ENCODE data around the gene ZNF324. TPM values are rescaled to one million over a fixed set of nuclear protein-coding genes. Genes with fewer than 3 reads are reported as not detected.

ZNF324 gene
- total and polyA plus RNA-seq, 9 of the 15 experiments (the other 6 are each of a cell fraction or from before 2014, with no cell fraction given), result 0.92 to 16.4 (median 5.3) TPM

GRCh38 chr19:58451358-58452101 lies 15.3 kb upstream of the ZNF324 start, which contains the start of gene ZNF324B (continued):
- TF ChIP-seq MEIS2 (IDR thresholded peaks at IDR 0.05; ENCODE audit: partially characterized antibody) (peak; percentile 64), FOXJ2 (tag; IDR thresholded peaks at IDR 0.05) (peak; percentile 84), EP400 (IDR thresholded peaks at IDR 0.05) (peak; percentile 70; the same call in 1 of the 2 replicates), ZNF583 (CRISPR knock-in tag; IDR thresholded peaks at IDR 0.05) (no peak), ELF2 (CRISPR knock-in tag; IDR thresholded peaks at IDR 0.05) (no peak), POLR2G (IDR thresholded peaks at IDR 0.05; ENCODE audit: low read depth, low read length) (peak; percentile 93), MYNN (IDR thresholded peaks at IDR 0.05) (no peak), MYNN (CRISPR knock-in tag; IDR thresholded peaks at IDR 0.05) (no peak), ZNF134 (CRISPR knock-in tag; conservative IDR thresholded peaks at IDR 0.05) (no peak), ZNF143 (CRISPR knock-in tag; IDR thresholded peaks at IDR 0.05) (peak; percentile 93), CREM (IDR thresholded peaks at IDR 0.05; ENCODE audit: low read depth) (peak; percentile 86), KDM2B (CRISPR knock-in tag; IDR thresholded peaks at IDR 0.05) (peak; percentile 90; the same call in 1 of the 2 replicates), RUNX1 (IDR thresholded peaks at IDR 0.05; ENCODE audit: low read depth) (peak; percentile 52; the same call in 1 of the 2 replicates), RBM14 (IDR thresholded peaks at IDR 0.05; ENCODE audit: borderline replicate concordance, insufficient read depth, low read depth, low read length) (0 out of 2 replicates have a peak, but pooled peaks have one; percentile 44), ZNF707 (CRISPR knock-in tag; conservative IDR thresholded peaks at IDR 0.05) (no peak), TBP (optimal IDR thresholded peaks at IDR 0.05; ENCODE audit: low read depth, low read length) (peak; percentile 44), IRF9 (tag; IDR thresholded peaks at IDR 0.05) (no peak), RBBP5 (IDR thresholded peaks at IDR 0.05; ENCODE audit: borderline replicate concordance, insufficient read depth, low read length, poor library complexity, severe bottlenecking) (peak; percentile 65), KDM5B (IDR thresholded peaks at IDR 0.05; ENCODE audit: insufficient replicate concordance, low read depth, low read length) (peak; percentile 54), PML (IDR thresholded peaks at IDR 0.05; ENCODE audit: low read length) (0 out of 2 replicates have a peak, but pooled peaks have one; percentile 51)
- TF ChIP-seq, protein P1, sequence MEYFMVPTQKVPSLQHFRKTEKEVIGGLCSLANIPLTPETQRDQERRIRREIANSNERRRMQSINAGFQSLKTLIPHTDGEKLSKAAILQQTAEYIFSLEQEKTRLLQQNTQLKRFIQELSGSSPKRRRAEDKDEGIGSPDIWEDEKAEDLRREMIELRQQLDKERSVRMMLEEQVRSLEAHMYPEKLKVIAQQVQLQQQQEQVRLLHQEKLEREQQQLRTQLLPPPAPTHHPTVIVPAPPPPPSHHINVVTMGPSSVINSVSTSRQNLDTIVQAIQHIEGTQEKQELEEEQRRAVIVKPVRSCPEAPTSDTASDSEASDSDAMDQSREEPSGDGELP (CRISPR knock-in tag; IDR thresholded peaks at IDR 0.05; ENCODE audit: borderline replicate concordance), result peak; percentile 86
- TF ChIP-seq, protein P2, sequence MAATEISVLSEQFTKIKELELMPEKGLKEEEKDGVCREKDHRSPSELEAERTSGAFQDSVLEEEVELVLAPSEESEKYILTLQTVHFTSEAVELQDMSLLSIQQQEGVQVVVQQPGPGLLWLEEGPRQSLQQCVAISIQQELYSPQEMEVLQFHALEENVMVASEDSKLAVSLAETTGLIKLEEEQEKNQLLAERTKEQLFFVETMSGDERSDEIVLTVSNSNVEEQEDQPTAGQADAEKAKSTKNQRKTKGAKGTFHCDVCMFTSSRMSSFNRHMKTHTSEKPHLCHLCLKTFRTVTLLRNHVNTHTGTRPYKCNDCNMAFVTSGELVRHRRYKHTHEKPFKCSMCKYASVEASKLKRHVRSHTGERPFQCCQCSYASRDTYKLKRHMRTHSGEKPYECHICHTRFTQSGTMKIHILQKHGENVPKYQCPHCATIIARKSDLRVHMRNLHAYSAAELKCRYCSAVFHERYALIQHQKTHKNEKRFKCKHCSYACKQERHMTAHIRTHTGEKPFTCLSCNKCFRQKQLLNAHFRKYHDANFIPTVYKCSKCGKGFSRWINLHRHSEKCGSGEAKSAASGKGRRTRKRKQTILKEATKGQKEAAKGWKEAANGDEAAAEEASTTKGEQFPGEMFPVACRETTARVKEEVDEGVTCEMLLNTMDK (IDR thresholded peaks at IDR 0.05; ENCODE audit: borderline replicate concordance, insufficient read depth, low read depth, low read length, poor library complexity, severe bottlenecking), result peak; percentile 44
- TF ChIP-seq, protein P3, sequence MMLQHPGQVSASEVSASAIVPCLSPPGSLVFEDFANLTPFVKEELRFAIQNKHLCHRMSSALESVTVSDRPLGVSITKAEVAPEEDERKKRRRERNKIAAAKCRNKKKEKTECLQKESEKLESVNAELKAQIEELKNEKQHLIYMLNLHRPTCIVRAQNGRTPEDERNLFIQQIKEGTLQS (IDR thresholded peaks at IDR 0.05), result no peak
- TF ChIP-seq, protein P3 (CRISPR knock-in tag; conservative IDR thresholded peaks at IDR 0.05), result 0 out of 2 replicates have a peak, but pooled peaks have one; percentile 58

Measured in K562 (cell line).